ENCODE measurements around the gene MYG1. TPM values are rescaled to one million over a fixed set of nuclear protein-coding genes. Genes with fewer than 3 reads are reported as not detected.
A peak's percentile ranks its signal among the peaks of the same experiment; 100 is the strongest.

MYG1 gene
- total and polyA plus RNA-seq, 2 of the 13 experiments (the other 11 are each of a cell fraction or from before 2014, with no cell fraction given): 38.6 to 58.0 TPM

DNA sequence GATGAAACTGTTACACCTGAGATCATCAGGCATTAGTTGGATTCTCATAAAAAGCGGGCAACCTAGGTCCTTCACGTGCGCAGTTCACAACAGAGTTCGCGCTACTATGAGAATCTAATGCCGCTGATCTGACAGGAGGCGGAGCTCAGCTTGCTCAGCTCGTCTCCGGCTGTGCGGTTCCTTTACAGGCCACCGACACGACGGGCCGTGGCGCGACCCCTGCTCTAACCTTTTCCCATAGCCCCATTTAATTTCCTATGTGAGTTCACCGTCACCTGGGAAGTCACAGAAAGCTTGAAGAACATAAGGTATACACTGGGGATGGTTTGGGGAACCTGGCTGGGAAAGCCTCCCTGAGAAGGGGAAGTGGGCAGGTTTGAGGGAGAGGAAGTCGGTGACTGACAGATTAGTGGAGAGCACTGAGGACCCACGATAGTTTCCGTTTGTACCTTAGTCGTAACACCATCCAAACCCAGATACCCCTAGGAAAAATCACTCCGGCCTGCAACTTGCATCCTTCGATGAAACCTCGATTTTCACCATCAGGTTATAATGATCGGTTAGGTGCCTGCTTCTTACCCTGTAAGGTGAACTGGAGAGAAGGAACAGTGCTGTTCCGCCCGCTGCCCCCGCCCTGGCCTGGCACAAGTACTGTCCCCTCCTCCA, 24.8 kb downstream of the MYG1 start (continued):
- TF ChIP-seq PRPF4 (IDR thresholded peaks at IDR 0.05; ENCODE audit: low read depth, low read length, poor library complexity, severe bottlenecking): no peak
- TF ChIP-seq ZNF781 (CRISPR knock-in tag; IDR thresholded peaks at IDR 0.05; ENCODE audit: borderline replicate concordance, not compliant biosample characterization): peak; percentile 19
- TF ChIP-seq, protein P1, sequence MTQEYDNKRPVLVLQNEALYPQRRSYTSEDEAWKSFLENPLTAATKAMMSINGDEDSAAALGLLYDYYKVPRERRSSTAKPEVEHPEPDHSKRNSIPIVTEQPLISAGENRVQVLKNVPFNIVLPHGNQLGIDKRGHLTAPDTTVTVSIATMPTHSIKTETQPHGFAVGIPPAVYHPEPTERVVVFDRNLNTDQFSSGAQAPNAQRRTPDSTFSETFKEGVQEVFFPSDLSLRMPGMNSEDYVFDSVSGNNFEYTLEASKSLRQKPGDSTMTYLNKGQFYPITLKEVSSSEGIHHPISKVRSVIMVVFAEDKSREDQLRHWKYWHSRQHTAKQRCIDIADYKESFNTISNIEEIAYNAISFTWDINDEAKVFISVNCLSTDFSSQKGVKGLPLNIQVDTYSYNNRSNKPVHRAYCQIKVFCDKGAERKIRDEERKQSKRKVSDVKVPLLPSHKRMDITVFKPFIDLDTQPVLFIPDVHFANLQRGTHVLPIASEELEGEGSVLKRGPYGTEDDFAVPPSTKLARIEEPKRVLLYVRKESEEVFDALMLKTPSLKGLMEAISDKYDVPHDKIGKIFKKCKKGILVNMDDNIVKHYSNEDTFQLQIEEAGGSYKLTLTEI (CRISPR knock-in tag; conservative IDR thresholded peaks at IDR 0.05): no peak
- 0 out of 2 replicates have a peak, but pooled peaks have one; percentile 32 for TF ChIP-seq SALL2 (CRISPR knock-in tag; IDR thresholded peaks at IDR 0.05)
- TF ChIP-seq PHF8 (CRISPR knock-in tag; IDR thresholded peaks at IDR 0.05): no peak
- TF ChIP-seq, protein P2, sequence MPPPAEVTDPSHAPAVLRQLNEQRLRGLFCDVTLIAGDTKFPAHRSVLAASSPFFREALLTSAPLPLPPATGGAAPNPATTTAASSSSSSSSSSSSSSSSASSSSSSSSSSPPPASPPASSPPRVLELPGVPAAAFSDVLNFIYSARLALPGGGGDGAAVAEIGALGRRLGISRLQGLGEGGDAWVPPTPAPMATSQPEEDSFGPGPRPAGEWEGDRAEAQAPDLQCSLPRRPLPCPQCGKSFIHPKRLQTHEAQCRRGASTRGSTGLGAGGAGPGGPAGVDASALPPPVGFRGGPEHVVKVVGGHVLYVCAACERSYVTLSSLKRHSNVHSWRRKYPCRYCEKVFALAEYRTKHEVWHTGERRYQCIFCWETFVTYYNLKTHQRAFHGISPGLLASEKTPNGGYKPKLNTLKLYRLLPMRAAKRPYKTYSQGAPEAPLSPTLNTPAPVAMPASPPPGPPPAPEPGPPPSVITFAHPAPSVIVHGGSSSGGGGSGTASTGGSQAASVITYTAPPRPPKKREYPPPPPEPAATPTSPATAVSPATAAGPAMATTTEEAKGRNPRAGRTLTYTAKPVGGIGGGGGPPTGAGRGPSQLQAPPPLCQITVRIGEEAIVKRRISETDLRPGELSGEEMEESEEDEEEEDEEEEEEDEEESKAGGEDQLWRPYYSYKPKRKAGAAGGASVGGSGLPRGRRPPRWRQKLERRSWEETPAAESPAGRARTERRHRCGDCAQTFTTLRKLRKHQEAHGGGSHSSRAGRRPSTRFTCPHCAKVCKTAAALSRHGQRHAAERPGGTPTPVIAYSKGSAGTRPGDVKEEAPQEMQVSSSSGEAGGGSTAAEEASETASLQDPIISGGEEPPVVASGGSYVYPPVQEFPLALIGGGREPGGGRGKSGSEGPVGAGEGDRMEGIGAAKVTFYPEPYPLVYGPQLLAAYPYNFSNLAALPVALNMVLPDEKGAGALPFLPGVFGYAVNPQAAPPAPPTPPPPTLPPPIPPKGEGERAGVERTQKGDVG (CRISPR knock-in tag; IDR thresholded peaks at IDR 0.05; ENCODE audit: borderline replicate concordance): 0 out of 2 replicates have a peak, but pooled peaks have one; percentile 32
- no peak for TF ChIP-seq ZNF263 (CRISPR knock-in tag; IDR thresholded peaks at IDR 0.05)
- TF ChIP-seq HNRNPUL1 (IDR thresholded peaks at IDR 0.05; ENCODE audit: low read depth, low read length): no peak
- no peak for TF ChIP-seq MTF1 (CRISPR knock-in tag; IDR thresholded peaks at IDR 0.05)
- no peak for TF ChIP-seq POLR2AphosphoS5 (IDR thresholded peaks at IDR 0.05; ENCODE audit: low read depth, low read length)
- TF ChIP-seq, protein P3, sequence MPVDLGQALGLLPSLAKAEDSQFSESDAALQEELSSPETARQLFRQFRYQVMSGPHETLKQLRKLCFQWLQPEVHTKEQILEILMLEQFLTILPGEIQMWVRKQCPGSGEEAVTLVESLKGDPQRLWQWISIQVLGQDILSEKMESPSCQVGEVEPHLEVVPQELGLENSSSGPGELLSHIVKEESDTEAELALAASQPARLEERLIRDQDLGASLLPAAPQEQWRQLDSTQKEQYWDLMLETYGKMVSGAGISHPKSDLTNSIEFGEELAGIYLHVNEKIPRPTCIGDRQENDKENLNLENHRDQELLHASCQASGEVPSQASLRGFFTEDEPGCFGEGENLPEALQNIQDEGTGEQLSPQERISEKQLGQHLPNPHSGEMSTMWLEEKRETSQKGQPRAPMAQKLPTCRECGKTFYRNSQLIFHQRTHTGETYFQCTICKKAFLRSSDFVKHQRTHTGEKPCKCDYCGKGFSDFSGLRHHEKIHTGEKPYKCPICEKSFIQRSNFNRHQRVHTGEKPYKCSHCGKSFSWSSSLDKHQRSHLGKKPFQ (CRISPR knock-in tag; IDR thresholded peaks at IDR 0.05; ENCODE audit: insufficient replicate concordance): no peak

Measured in HepG2 (cell line).